Neuronal stem cell (in vitro differentiated cells): ENCODE data around the gene EIF6.
A peak's percentile ranks its signal among the peaks of the same experiment; 100 is the strongest.

Source experiments
- DNase-seq: peaks from one replicate; pipeline ENCODE4 v3.0.0-alpha.2; 2013; ENCODE audit warnings: low spot score
- H2AFZ ChIP-seq: one replicate; pipeline ENCODE4 v1.6.1; 2013; ENCODE audit warnings: mild to moderate bottlenecking, low read length, inconsistent platforms
- H2AK5ac ChIP-seq: 2 replicates; pipeline ENCODE4 v1.6.1; 2013; ENCODE audit warnings: low read depth, mild to moderate bottlenecking, inconsistent platforms, low read length, moderate library complexity, mixed read lengths
- H2BK120ac ChIP-seq: 2 replicates; pipeline ENCODE4 v1.6.1; 2013; ENCODE audit warnings: low read depth, mild to moderate bottlenecking, inconsistent platforms, low read length, moderate library complexity, mixed read lengths
- H2BK12ac ChIP-seq: one replicate; pipeline ENCODE4 v1.6.1; 2013; ENCODE audit warnings: low read length, inconsistent platforms
- H2BK15ac ChIP-seq: 2 replicates; pipeline ENCODE4 v1.6.1; 2013; ENCODE audit warnings: mild to moderate bottlenecking, low read length, inconsistent platforms, mixed read lengths
- H2BK5ac ChIP-seq: one replicate; pipeline ENCODE4 v1.6.1; 2013; ENCODE audit warnings: inconsistent platforms, mild to moderate bottlenecking, low read length, moderate library complexity
- H3K14ac ChIP-seq: one replicate; pipeline ENCODE4 v1.6.1; 2013; ENCODE audit warnings: low read length, inconsistent platforms
- H3K18ac ChIP-seq: 2 replicates; pipeline ENCODE4 v1.6.1; 2013; ENCODE audit warnings: low read length, inconsistent platforms
- H3K23ac ChIP-seq: 2 replicates; pipeline ENCODE4 v1.6.1; 2013; ENCODE audit warnings: low read depth, mild to moderate bottlenecking, mixed read lengths, low read length, inconsistent platforms; ENCODE audit not compliant: poor library complexity
- H3K27ac ChIP-seq: replicated peaks from 3 replicates; pipeline ENCODE4 v1.5.1; 2013; ENCODE audit warnings: low read length, inconsistent platforms
- H3K27me3 ChIP-seq, 3 experiments: 2 replicates each; pipeline ENCODE4 v1.6.1; 2013; ENCODE audit warnings: low read length in 3 of 3, mild to moderate bottlenecking in 2 of 3, inconsistent platforms in 1 of 3, low read depth in 1 of 3, mixed read lengths in 1 of 3, moderate library complexity in 1 of 3; ENCODE audit not compliant: control insufficient read depth in 3 of 3, insufficient read depth in 3 of 3
- H3K36me3 ChIP-seq, 2 donors: replicated peaks in 1 of 2; 2 replicates each; pipeline ENCODE4 v1.6.1; 2013; ENCODE audit warnings: low read length in 2 of 2; ENCODE audit not compliant: control insufficient read depth in 2 of 2, insufficient read depth in 2 of 2
- H3K4ac ChIP-seq: 2 replicates; pipeline ENCODE4 v1.6.1; 2013; ENCODE audit warnings: inconsistent platforms, mild to moderate bottlenecking, low read length, moderate library complexity
- H3K4me1 ChIP-seq, 2 donors: 1 replicate in 1 of 2; 2 replicates in 1 of 2; pipeline ENCODE4 v1.6.1; 2013; ENCODE audit warnings: low read length in 2 of 2, low read depth in 1 of 2; ENCODE audit not compliant: control insufficient read depth in 2 of 2, insufficient read depth in 1 of 2
- H3K4me2 ChIP-seq: one replicate; pipeline ENCODE4 v1.6.1; 2013; ENCODE audit warnings: mild to moderate bottlenecking, low read length, inconsistent platforms; ENCODE audit not compliant: insufficient read depth, poor library complexity, severe bottlenecking
- H3K4me3 ChIP-seq, 2 donors: 2 replicates each; pipeline ENCODE4 v1.5.1; 2013; ENCODE audit warnings: low read length in 2 of 2, mild to moderate bottlenecking in 2 of 2, inconsistent platforms in 1 of 2, moderate library complexity in 1 of 2
- H3K79me1 ChIP-seq: one replicate; pipeline ENCODE4 v1.6.1; 2013; ENCODE audit warnings: low read depth, mild to moderate bottlenecking, inconsistent platforms, low read length, moderate library complexity
- H3K9ac ChIP-seq: one replicate; pipeline ENCODE4 v1.6.1; 2013; ENCODE audit warnings: mild to moderate bottlenecking, low read depth, low read length, inconsistent platforms; ENCODE audit not compliant: poor library complexity
- H3K9me3 ChIP-seq, 2 donors: replicated peaks in 1 of 2; 2 replicates each; pipeline versions ENCODE3 to v1.6.1; 2013; ENCODE audit warnings: low read length in 2 of 2, mild to moderate bottlenecking in 2 of 2, inconsistent platforms in 1 of 2, low read depth in 1 of 2, mixed read lengths in 1 of 2, moderate library complexity in 1 of 2; ENCODE audit not compliant: control insufficient read depth in 2 of 2, insufficient read depth in 1 of 2
- H4K8ac ChIP-seq: one replicate; pipeline ENCODE4 v1.6.1; 2013; ENCODE audit warnings: low read depth, mild to moderate bottlenecking, inconsistent platforms, low read length, moderate library complexity
- H4K91ac ChIP-seq: one replicate; pipeline ENCODE4 v1.6.1; 2013; ENCODE audit warnings: low read length, low read depth, mild to moderate bottlenecking, inconsistent platforms; ENCODE audit not compliant: poor library complexity
- WGBS, 2 donors: extraction: QIAGEN DNeasy Blood & Tissue Kit; methylation state at CpG; one replicate each; pipeline ENCODE4 v1.1.7; 2013; ENCODE audit warnings: missing lambda C conversion rate in 2 of 2, mixed read lengths in 1 of 2; ENCODE audit not compliant: insufficient read length in 2 of 2, insufficient replicate concordance in 1 of 2; ENCODE audit errors: extremely low coverage in 2 of 2; 5-methylcytosine and 5-hydroxymethylcytosine counted together

The EIF6 gene

DNA sequence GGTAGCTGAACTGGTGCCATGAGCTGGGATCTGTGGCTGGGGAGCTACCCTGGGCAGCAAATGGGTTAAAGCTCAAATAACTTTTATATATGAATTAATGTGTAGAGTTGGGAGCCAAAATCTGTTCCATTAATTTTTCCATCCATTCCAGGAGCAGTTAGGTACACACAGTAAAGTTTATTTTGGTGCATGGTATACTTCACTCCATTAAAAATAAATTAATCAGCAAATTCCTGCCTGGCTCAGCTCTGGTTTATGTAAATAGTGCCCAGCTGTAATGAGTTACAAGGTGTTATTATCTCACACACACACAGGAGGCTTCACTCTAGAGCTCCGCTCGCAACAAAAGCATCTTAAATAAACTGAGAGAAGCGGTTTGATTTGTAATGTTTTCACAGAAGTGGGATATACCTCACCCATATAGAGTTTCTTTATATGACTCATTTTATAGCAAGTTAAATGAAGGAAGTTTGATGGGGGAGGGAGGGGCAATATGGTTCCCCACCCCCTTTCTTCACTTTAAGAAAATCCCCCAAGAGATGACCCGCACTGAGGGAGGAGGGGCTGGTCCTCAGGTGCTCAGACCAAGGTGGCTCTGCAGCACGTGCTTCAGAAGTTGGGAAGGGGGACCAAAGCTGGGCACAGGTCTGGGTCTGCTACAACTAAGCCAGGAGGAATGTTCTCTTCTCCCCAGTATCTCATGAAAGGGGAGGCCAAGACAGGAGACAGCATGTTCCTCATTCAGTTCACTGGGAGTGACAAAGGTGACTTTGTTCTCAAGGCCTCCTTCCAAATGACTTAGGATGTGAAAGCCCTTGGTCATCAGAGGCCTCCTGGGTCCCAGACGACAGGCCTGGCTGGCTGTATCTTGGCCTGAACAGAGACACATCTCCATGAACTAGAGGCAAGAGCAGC is 18.1 kb upstream of the EIF6 start:
- Histone ChIP-seq H2AK5ac (no peak overlapping the region), H3K4me1 (peaks cover 1 to 4% of the 10 kb centered on the region in 2 donors), H2BK5ac (no peak overlapping the region), H2BK120ac (no peak overlapping the region), H2BK15ac (no peak overlapping the region), H3K4me3 (no peak overlapping the region), H3K18ac (no peak overlapping the region), H2AFZ (no peak overlapping the region), H3K9ac (no peak overlapping the region), H4K8ac (no peak overlapping the region), H3K36me3 (peaks cover 0 to 7% of the 10 kb centered on the region in 2 donors), H3K27me3 (no peaks in the 10 kb centered on the region), H3K4me2 (no peak overlapping the region), H3K9me3 (no peaks in the 10 kb centered on the region), H3K14ac (no peak overlapping the region), H4K91ac (no peak overlapping the region), H3K23ac (no peak overlapping the region), H3K79me1 (no peaks in the 10 kb centered on the region), H3K4ac (no peak overlapping the region), H3K27ac (no peak overlapping the region), H2BK12ac (no peak overlapping the region)
- DNase-seq = no peak
- WGBS, 2 donors = no CpG with 5 or more reads among the region's 6 CpGs

- DNase-seq = no peak
- Histone ChIP-seq H2BK5ac (no peak overlapping the region), H3K4me3 (no peak overlapping the region), H3K4me2 (no peak overlapping the region), H3K36me3 (peaks cover 0 to 7% of the 10 kb centered on the region in 2 donors), H2BK120ac (no peak overlapping the region), H2BK15ac (no peak overlapping the region), H3K27me3 (no peaks in the 10 kb centered on the region), H2AK5ac (no peak overlapping the region), H3K79me1 (no peaks in the 10 kb centered on the region), H3K9ac (no peak overlapping the region), H3K18ac (no peak overlapping the region), H3K4me1 (peaks cover 0 to 4% of the 10 kb centered on the region in 2 donors), H3K4ac (no peak overlapping the region), H3K27ac (no peak overlapping the region), H2BK12ac (no peak overlapping the region), H3K14ac (no peak overlapping the region), H4K91ac (no peak overlapping the region), H3K23ac (no peak overlapping the region), H2AFZ (no peak overlapping the region), H3K9me3 (no peaks in the 10 kb centered on the region), H4K8ac (no peak overlapping the region)
- WGBS, 2 donors = no CpG with 5 or more reads among the region's 2 CpGs
These were observed 16.9 kb upstream of the EIF6 start for GRCh38 chr20:35301426-35301825.

DNA sequence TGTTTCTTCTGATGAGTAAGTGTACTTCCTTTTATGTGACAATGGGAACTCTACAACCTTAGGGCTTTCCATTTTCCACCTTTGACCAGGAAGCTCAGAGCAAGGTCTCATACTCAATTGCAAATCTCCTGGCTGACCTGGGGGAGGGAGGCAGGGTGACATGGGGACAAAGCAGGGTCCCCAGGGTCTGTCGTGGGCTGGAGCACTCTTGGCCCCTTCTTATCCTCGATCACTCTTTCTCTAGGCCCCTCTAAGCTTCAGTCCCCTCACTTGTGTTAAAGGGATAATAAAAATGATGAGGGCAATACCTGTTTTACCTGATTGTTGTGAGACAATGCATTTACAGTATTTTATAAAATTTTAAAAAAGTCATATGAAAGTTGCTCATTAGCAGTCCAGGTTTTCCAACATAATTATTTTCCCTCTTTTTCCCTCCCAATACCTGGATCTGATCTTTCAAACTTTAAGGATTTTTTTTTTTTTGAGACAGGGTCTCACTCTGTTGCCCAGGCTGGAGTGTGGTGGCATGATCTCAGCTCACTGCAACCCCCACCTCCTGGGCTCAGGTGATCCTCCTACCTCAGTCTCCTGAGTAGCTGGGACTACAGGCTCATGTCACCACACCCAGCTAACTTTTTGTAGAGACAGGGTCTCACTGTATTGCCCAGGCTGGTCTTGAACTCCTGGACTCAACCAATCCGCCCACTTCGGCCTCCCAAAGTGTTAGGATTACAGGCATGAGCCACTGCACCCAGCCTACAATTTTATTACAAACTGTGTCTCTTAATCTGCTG is 16.1 kb upstream of the EIF6 start:
- H3K4me1 ChIP-seq = peaks cover 0 to 1% of the 10 kb centered on the region in 2 donors
- H2BK12ac ChIP-seq = no peak overlapping the region
- DNase-seq = no peak
- no peak overlapping the region for H3K9ac ChIP-seq
- no peak overlapping the region for H3K4me2 ChIP-seq
- H2AFZ ChIP-seq = no peak overlapping the region
- no peak overlapping the region for H2BK5ac ChIP-seq
- no peak overlapping the region for H3K18ac ChIP-seq
- no peaks in the 10 kb centered on the region for H3K79me1 ChIP-seq
- H3K4me3 ChIP-seq = no peak overlapping the region
- peaks cover 0 to 3% of the 10 kb centered on the region in 2 donors for H3K36me3 ChIP-seq
- peaks cover 0 to 2% (median 0%) of the 10 kb centered on the region in 3 experiments for H3K27me3 ChIP-seq
- H3K27ac ChIP-seq = no peak overlapping the region
- H3K23ac ChIP-seq = no peak overlapping the region
- no peaks in the 10 kb centered on the region for H3K9me3 ChIP-seq
- H4K91ac ChIP-seq = no peak overlapping the region
- no peak overlapping the region for H2BK15ac ChIP-seq
- no peak overlapping the region for H3K4ac ChIP-seq
- H4K8ac ChIP-seq = no peak overlapping the region
- no peak overlapping the region for H3K14ac ChIP-seq
- no peak overlapping the region for H2BK120ac ChIP-seq
- H2AK5ac ChIP-seq = no peak overlapping the region
- WGBS, 2 donors = no CpG with 5 or more reads among the region's 4 CpGs

- no CpG with 5 or more reads among the region's 4 CpGs for WGBS, 2 donors
These were observed 15.2 kb upstream of the EIF6 start for GRCh38 chr20:35299780-35300179.

More at GRCh38 chr20:35299780-35300179, 15.2 kb upstream of the EIF6 start:
- Histone ChIP-seq H3K4me1 (no peaks in the 10 kb centered on the region), H3K4me3 (peak overlapping the region in 1 of 2 donors; percentile 46), H3K9ac (no peak overlapping the region), H2BK120ac (no peak overlapping the region), H3K27me3 (peaks cover 0 to 4% (median 0%) of the 10 kb centered on the region in 3 experiments), H3K9me3 (no peaks in the 10 kb centered on the region), H3K4me2 (no peak overlapping the region), H2BK12ac (no peak overlapping the region), H2BK5ac (no peak overlapping the region), H4K8ac (no peak overlapping the region), H3K79me1 (no peaks in the 10 kb centered on the region), H3K4ac (no peak overlapping the region), H3K23ac (no peak overlapping the region), H3K14ac (no peak overlapping the region), H3K27ac (no peak overlapping the region), H2BK15ac (no peak overlapping the region), H2AFZ (no peak overlapping the region), H3K36me3 (peaks cover 0 to 3% of the 10 kb centered on the region in 2 donors), H2AK5ac (no peak overlapping the region), H4K91ac (no peak overlapping the region), H3K18ac (no peak overlapping the region)
- no peak for DNase-seq
